HepG2 (cell line): ENCODE measurements around the gene CD300C. TPM values are rescaled to one million over a fixed set of nuclear protein-coding genes. Genes with fewer than 3 reads are reported as not detected.

Experiments used
- BCL3 ChIP-seq: sonication (generic); formaldehyde crosslinking; IDR thresholded peaks from 2 replicates; pipeline ENCODE4 v1.5.1; 2020; ENCODE audit warnings: mild to moderate bottlenecking, missing genetic modification reagents, moderate library complexity
- FOXA1 ChIP-seq, 2 experiments: fragments of 450-650 bp in 1 of 2; sonication (generic) in 1 of 2; formaldehyde crosslinking in 1 of 2; IDR thresholded peaks; 2 replicates each; pipeline versions ENCODE4 v1.4.0 to v1.6.1; 2016 to 2020; ENCODE audit warnings: missing genetic modification reagents in 1 of 2
- FOXP1 ChIP-seq, 2 experiments: fragments of 450-650 bp in 1 of 2; IDR thresholded peaks; 2 replicates each; pipeline ENCODE4 v1.6.1; 2017 to 2018; ENCODE audit warnings: antibody characterized with exemption in 1 of 2
- KDM4B ChIP-seq: sonication (generic); formaldehyde crosslinking; IDR thresholded peaks from 2 replicates; pipeline ENCODE4 v1.4.0; 2020; ENCODE audit warnings: missing genetic modification reagents
- KDM5B ChIP-seq: sonication (generic); formaldehyde crosslinking; IDR thresholded peaks from 2 replicates; pipeline ENCODE4 v1.4.0; 2020; ENCODE audit warnings: missing genetic modification reagents, mild to moderate bottlenecking, borderline replicate concordance
- MED1 ChIP-seq: sonication (generic); formaldehyde crosslinking; IDR thresholded peaks from 2 replicates; pipeline ENCODE4 v1.4.0; 2020; ENCODE audit warnings: missing genetic modification reagents
- POLR2AphosphoS2 ChIP-seq: IDR thresholded peaks from 2 replicates; pipeline ENCODE4 v1.6.1; 2011; ENCODE audit warnings: low read depth, low read length, improper control_type of control experiment
- PPARG ChIP-seq: conservative IDR thresholded peaks from 2 replicates; pipeline ENCODE4 v1.6.1; 2016; ENCODE audit warnings: missing biosample characterization, missing genetic modification reagents
- YEATS4 ChIP-seq: sonication (generic); formaldehyde crosslinking; IDR thresholded peaks from 2 replicates; pipeline ENCODE4 v1.4.0; 2020; ENCODE audit warnings: missing genetic modification reagents, borderline replicate concordance
- ZFP36L2 ChIP-seq: sonication (generic); formaldehyde crosslinking; IDR thresholded peaks from 2 replicates; pipeline ENCODE4 v1.4.0; 2020; ENCODE audit warnings: missing genetic modification reagents
- ZNF432 ChIP-seq: sonication (generic); formaldehyde crosslinking; IDR thresholded peaks from 2 replicates; pipeline ENCODE4 v1.5.0; 2020; ENCODE audit warnings: missing genetic modification reagents, mild to moderate bottlenecking, borderline replicate concordance
- ZNF598 ChIP-seq: sonication (generic); formaldehyde crosslinking; IDR thresholded peaks from 2 replicates; pipeline ENCODE4 v1.5.1; 2020; ENCODE audit warnings: mild to moderate bottlenecking, missing genetic modification reagents, borderline replicate concordance
- ZNF644 ChIP-seq: IDR thresholded peaks from 2 replicates; pipeline ENCODE4 v1.6.1; 2016; ENCODE audit warnings: low read depth
- ZNF878 ChIP-seq: sonication (generic); formaldehyde crosslinking; IDR thresholded peaks from 2 replicates; pipeline ENCODE4 v1.8.1; 2023; ENCODE audit warnings: mild to moderate bottlenecking, missing genetic modification reagents, moderate library complexity
- polyA plus RNA-seq, 8 experiments: library from polyadenylated mRNA; depleted of rRNA in 3 of 8; stranded (reverse) in 7 of 8; unstranded in 1 of 8; fragments of >200 nt; fragmentation: Illumina TruSeq in 4 of 8; extraction: Trizol in 4 of 8; gene quantifications; 2 replicates each; pipeline versions ENCODE4 v1.2.1 to v1.2.3, GENCODE V29; 2011 to 2016; ENCODE audit warnings: low read depth in 4 of 8, missing spikeins in 1 of 8, mixed read lengths in 1 of 8; ENCODE audit not compliant: insufficient read depth in 1 of 8
- total RNA-seq, 5 experiments: library from RNA; depleted of rRNA; stranded (reverse); fragments of >200 nt; fragmentation: Illumina TruSeq; extraction: Trizol; gene quantifications; 2 replicates each; pipeline ENCODE4 v1.2.3, GENCODE V29; 2016; ENCODE audit warnings: low read depth in 1 of 5
- TF ChIP-seq, protein P1 (sequence below): sonication (generic); formaldehyde crosslinking; IDR thresholded peaks from 2 replicates; pipeline ENCODE4 v1.5.0; 2020; ENCODE audit warnings: missing genetic modification reagents, mild to moderate bottlenecking, borderline replicate concordance
- TF ChIP-seq, protein P2 (sequence below): sonication (generic); formaldehyde crosslinking; IDR thresholded peaks from 2 replicates; pipeline ENCODE4 v1.9.0; 2021; ENCODE audit warnings: mild to moderate bottlenecking, missing genetic modification reagents
- TF ChIP-seq, protein P3 (sequence below): sonication (generic); formaldehyde crosslinking; IDR thresholded peaks from 2 replicates; pipeline ENCODE4 v1.8.1; 2023; ENCODE audit warnings: mild to moderate bottlenecking, moderate library complexity, missing genetic modification reagents
- TF ChIP-seq, protein P4 (sequence below): sonication (generic); formaldehyde crosslinking; IDR thresholded peaks from 2 replicates; pipeline ENCODE4 v1.4.0; 2020; ENCODE audit warnings: missing genetic modification reagents
- TF ChIP-seq, protein P5 (sequence below): sonication (generic); formaldehyde crosslinking; IDR thresholded peaks from 2 replicates; pipeline ENCODE4 v1.4.0; 2020; ENCODE audit warnings: missing genetic modification reagents, borderline replicate concordance

CD300C gene
- total and polyA plus RNA-seq, 2 of the 13 experiments (the other 11 are each of a cell fraction or from before 2014, with no cell fraction given), result not detected

DNA sequence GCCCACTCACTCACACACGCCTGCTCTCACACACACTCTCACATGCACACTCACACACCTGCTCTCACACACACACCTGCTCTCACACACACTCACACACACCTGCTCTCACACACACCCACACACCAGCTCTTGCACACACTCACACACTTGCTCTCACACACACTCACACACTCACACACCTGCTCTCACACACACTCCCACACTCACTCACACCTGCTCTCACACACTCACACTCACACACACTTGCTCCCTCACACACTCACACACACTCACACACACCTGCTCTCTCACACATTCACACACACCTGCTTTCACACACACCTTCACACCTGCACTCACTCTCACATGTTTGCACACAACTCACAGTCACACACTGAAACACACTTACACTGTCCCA is 17.4 kb upstream of the CD300C start (continued):
- TF ChIP-seq, protein P1, sequence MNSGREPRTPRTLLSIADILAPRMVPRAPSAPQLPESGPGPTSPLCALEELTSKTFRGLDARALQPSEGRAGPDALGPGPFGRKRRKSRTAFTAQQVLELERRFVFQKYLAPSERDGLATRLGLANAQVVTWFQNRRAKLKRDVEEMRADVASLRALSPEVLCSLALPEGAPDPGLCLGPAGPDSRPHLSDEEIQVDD (CRISPR knock-in tag), result no peak
- TF ChIP-seq, protein P2, sequence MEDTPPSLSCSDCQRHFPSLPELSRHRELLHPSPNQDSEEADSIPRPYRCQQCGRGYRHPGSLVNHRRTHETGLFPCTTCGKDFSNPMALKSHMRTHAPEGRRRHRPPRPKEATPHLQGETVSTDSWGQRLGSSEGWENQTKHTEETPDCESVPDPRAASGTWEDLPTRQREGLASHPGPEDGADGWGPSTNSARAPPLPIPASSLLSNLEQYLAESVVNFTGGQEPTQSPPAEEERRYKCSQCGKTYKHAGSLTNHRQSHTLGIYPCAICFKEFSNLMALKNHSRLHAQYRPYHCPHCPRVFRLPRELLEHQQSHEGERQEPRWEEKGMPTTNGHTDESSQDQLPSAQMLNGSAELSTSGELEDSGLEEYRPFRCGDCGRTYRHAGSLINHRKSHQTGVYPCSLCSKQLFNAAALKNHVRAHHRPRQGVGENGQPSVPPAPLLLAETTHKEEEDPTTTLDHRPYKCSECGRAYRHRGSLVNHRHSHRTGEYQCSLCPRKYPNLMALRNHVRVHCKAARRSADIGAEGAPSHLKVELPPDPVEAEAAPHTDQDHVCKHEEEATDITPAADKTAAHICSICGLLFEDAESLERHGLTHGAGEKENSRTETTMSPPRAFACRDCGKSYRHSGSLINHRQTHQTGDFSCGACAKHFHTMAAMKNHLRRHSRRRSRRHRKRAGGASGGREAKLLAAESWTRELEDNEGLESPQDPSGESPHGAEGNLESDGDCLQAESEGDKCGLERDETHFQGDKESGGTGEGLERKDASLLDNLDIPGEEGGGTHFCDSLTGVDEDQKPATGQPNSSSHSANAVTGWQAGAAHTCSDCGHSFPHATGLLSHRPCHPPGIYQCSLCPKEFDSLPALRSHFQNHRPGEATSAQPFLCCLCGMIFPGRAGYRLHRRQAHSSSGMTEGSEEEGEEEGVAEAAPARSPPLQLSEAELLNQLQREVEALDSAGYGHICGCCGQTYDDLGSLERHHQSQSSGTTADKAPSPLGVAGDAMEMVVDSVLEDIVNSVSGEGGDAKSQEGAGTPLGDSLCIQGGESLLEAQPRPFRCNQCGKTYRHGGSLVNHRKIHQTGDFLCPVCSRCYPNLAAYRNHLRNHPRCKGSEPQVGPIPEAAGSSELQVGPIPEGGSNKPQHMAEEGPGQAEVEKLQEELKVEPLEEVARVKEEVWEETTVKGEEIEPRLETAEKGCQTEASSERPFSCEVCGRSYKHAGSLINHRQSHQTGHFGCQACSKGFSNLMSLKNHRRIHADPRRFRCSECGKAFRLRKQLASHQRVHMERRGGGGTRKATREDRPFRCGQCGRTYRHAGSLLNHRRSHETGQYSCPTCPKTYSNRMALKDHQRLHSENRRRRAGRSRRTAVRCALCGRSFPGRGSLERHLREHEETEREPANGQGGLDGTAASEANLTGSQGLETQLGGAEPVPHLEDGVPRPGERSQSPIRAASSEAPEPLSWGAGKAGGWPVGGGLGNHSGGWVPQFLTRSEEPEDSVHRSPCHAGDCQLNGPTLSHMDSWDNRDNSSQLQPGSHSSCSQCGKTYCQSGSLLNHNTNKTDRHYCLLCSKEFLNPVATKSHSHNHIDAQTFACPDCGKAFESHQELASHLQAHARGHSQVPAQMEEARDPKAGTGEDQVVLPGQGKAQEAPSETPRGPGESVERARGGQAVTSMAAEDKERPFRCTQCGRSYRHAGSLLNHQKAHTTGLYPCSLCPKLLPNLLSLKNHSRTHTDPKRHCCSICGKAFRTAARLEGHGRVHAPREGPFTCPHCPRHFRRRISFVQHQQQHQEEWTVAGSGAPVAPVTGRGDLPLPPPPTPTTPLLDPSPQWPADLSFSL (CRISPR knock-in tag), result no peak
- no peak for TF ChIP-seq YEATS4
- peak; percentile 37; the same call in 1 of the 2 replicates for TF ChIP-seq FOXP1 (IDR thresholded peaks at IDR 0.05)
- no peak for TF ChIP-seq FOXP1 (CRISPR knock-in tag; IDR thresholded peaks at IDR 0.05)
- no peak for TF ChIP-seq KDM4B
- no peak for TF ChIP-seq ZNF598
- TF ChIP-seq, protein P3, sequence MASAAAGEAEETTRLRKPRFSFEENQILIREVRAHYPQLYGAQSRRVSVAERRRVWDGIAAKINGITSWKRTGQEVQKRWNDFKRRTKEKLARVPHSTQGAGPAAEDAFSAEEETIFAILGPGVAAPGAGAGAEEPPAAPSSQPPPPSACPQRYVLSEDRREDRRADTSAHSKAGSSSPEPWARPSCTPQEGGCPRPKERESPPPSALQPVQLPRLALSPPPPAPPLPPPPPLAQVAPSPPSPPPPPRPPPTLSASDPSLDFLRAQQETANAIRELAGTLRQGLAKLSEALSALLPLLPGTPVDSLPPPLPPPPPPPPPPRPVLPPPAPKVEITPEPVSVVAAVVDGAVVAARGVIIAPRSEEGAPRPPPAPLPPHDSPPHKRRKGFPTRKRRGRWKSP (CRISPR knock-in tag), result no peak
- no peak for TF ChIP-seq ZNF644 (CRISPR knock-in tag)
- TF ChIP-seq ZNF878, result no peak
- TF ChIP-seq, protein P4, sequence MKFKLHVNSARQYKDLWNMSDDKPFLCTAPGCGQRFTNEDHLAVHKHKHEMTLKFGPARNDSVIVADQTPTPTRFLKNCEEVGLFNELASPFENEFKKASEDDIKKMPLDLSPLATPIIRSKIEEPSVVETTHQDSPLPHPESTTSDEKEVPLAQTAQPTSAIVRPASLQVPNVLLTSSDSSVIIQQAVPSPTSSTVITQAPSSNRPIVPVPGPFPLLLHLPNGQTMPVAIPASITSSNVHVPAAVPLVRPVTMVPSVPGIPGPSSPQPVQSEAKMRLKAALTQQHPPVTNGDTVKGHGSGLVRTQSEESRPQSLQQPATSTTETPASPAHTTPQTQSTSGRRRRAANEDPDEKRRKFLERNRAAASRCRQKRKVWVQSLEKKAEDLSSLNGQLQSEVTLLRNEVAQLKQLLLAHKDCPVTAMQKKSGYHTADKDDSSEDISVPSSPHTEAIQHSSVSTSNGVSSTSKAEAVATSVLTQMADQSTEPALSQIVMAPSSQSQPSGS, result no peak
- TF ChIP-seq MED1 (CRISPR knock-in tag), result no peak
- no peak for TF ChIP-seq PPARG
- no peak for TF ChIP-seq POLR2AphosphoS2
- no peak for TF ChIP-seq ZNF432 (CRISPR knock-in tag)
- TF ChIP-seq, protein P5, sequence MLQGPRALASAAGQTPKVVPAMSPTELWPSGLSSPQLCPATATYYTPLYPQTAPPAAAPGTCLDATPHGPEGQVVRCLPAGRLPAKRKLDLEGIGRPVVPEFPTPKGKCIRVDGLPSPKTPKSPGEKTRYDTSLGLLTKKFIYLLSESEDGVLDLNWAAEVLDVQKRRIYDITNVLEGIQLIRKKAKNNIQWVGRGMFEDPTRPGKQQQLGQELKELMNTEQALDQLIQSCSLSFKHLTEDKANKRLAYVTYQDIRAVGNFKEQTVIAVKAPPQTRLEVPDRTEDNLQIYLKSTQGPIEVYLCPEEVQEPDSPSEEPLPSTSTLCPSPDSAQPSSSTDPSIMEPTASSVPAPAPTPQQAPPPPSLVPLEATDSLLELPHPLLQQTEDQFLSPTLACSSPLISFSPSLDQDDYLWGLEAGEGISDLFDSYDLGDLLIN, result no peak
- peak; percentile 54; the same call in 1 of the 2 replicates for TF ChIP-seq FOXA1 (IDR thresholded peaks at IDR 0.05)
- TF ChIP-seq FOXA1 (CRISPR knock-in tag; IDR thresholded peaks at IDR 0.05), result no peak
- TF ChIP-seq KDM5B (CRISPR knock-in tag), result no peak
- TF ChIP-seq ZFP36L2 (CRISPR knock-in tag), result no peak
- TF ChIP-seq BCL3 (CRISPR knock-in tag), result no peak
